Neural crest cell (in vitro differentiated cells): Measurements from ENCODE around the gene RPAP3. TPM values are rescaled to one million over a fixed set of nuclear protein-coding genes. Genes with fewer than 3 reads are reported as not detected.

Experiments used
- DNase-seq: peaks from one replicate; pipeline ENCODE4 v3.0.0; 2021; ENCODE audit warnings: low read depth, mixed read lengths, low spot score
- H3K27ac Mint-ChIP-seq: one replicate; pipeline ENCODE4 v1.8.0; 2021; ENCODE audit warnings: mild to moderate bottlenecking, mixed read lengths; ENCODE audit not compliant: unreplicated experiment
- H3K27me3 Mint-ChIP-seq: 2 replicates; pipeline ENCODE4 v1.8.0; 2021; ENCODE audit warnings: low read depth, mild to moderate bottlenecking, mixed read lengths
- H3K36me3 Mint-ChIP-seq: 2 replicates; pipeline ENCODE4 v1.8.0; 2021; ENCODE audit warnings: low read depth, mild to moderate bottlenecking, mixed read lengths
- H3K4me1 Mint-ChIP-seq: 2 replicates; pipeline ENCODE4 v1.8.0; 2021; ENCODE audit warnings: mixed read lengths
- H3K4me3 Mint-ChIP-seq: one replicate; pipeline ENCODE4 v1.8.0; 2021; ENCODE audit warnings: mild to moderate bottlenecking, mixed read lengths
- H3K9me3 Mint-ChIP-seq: 2 replicates; pipeline ENCODE4 v1.8.0; 2021; ENCODE audit warnings: mixed read lengths
- total RNA-seq: library from RNA; stranded (reverse); gene quantifications from 2 replicates; pipeline ENCODE4 v1.2.1, GENCODE V29; 2021
- TF ChIP-seq, protein P1 (sequence below): fragments of 200-600 bp; sonication (generic); conservative IDR thresholded peaks from 2 replicates; pipeline ENCODE4 v1.5.0; 2021; ENCODE audit warnings: antibody characterized with exemption, mild to moderate bottlenecking

The RPAP3 gene
- total RNA-seq, 1 donor from 2014 or later, result 49.4 TPM

- Mint-ChIP-seq H3K27me3 (peaks cover 4% of the 10 kb centered on the region), H3K27ac (no peak overlapping the region), H3K9me3 (no peaks in the 10 kb centered on the region), H3K4me3 (no peak overlapping the region), H3K4me1 (peaks cover 20% of the 10 kb centered on the region), H3K36me3 (no peaks in the 10 kb centered on the region)
- TF ChIP-seq, protein P1, sequence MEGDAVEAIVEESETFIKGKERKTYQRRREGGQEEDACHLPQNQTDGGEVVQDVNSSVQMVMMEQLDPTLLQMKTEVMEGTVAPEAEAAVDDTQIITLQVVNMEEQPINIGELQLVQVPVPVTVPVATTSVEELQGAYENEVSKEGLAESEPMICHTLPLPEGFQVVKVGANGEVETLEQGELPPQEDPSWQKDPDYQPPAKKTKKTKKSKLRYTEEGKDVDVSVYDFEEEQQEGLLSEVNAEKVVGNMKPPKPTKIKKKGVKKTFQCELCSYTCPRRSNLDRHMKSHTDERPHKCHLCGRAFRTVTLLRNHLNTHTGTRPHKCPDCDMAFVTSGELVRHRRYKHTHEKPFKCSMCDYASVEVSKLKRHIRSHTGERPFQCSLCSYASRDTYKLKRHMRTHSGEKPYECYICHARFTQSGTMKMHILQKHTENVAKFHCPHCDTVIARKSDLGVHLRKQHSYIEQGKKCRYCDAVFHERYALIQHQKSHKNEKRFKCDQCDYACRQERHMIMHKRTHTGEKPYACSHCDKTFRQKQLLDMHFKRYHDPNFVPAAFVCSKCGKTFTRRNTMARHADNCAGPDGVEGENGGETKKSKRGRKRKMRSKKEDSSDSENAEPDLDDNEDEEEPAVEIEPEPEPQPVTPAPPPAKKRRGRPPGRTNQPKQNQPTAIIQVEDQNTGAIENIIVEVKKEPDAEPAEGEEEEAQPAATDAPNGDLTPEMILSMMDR, result no peak
- no peak for DNase-seq
These were observed 46.3 kb upstream of the RPAP3 start for GRCh38 chr12:47752121-47752520.

DNA sequence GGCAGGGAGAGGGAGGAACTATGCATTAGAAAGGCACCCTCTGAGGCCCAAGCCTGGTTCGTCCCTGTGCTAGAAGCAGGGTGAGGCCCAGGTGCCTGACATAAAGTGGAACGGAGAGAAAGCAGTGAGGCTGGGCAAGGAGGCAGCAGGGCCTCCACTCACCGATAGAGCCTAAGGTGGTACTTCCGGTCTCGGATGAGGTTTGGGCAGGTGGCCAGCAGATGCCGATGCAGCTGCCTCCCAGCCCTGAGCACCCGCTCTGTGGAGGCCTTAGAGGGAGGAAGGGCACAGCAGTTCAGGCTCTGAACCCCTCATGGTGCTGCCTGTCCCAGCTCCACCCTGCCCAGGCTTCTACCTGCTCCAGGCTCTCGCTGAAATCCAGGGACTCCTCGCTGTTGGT, 45.7 kb upstream of the RPAP3 start:
- Mint-ChIP-seq H3K9me3 (no peaks in the 10 kb centered on the region), H3K4me1 (peaks cover 17% of the 10 kb centered on the region), H3K4me3 (no peak overlapping the region), H3K27me3 (peaks cover 2% of the 10 kb centered on the region), H3K36me3 (no peaks in the 10 kb centered on the region), H3K27ac (no peak overlapping the region)
- no peak for DNase-seq
- TF ChIP-seq, protein P1, result no peak

- Mint-ChIP-seq H3K27ac (no peak overlapping the region), H3K36me3 (no peaks in the 10 kb centered on the region), H3K27me3 (peaks cover 2% of the 10 kb centered on the region), H3K4me1 (peaks cover 11% of the 10 kb centered on the region), H3K9me3 (no peaks in the 10 kb centered on the region), H3K4me3 (no peak overlapping the region)
- DNase-seq, result no peak
- TF ChIP-seq, protein P1, result no peak
These were observed 45.2 kb upstream of the RPAP3 start for GRCh38 chr12:47750916-47751470.

- H3K4me3 Mint-ChIP-seq, result no peak overlapping the region
These were observed 44.5 kb upstream of the RPAP3 start for GRCh38 chr12:47750229-47750798.

GRCh38 chr12:47748899-47749298, 43.1 kb upstream of the RPAP3 start:
- TF ChIP-seq, protein P1, result no peak
- H3K27me3 Mint-ChIP-seq, result peaks cover 11% of the 10 kb centered on the region
- no peak overlapping the region for H3K4me3 Mint-ChIP-seq
- H3K36me3 Mint-ChIP-seq, result no peaks in the 10 kb centered on the region
- no peak for DNase-seq
- H3K27ac Mint-ChIP-seq, result no peak overlapping the region
- peaks cover 14% of the 10 kb centered on the region for H3K4me1 Mint-ChIP-seq
- no peaks in the 10 kb centered on the region for H3K9me3 Mint-ChIP-seq

More at GRCh38 chr12:47750229-47750798, 44.5 kb upstream of the RPAP3 start:
- Mint-ChIP-seq H3K27ac (no peak overlapping the region), H3K4me1 (peaks cover 10% of the 10 kb centered on the region), H3K27me3 (peaks cover 2% of the 10 kb centered on the region), H3K36me3 (no peaks in the 10 kb centered on the region), H3K9me3 (no peaks in the 10 kb centered on the region)
- TF ChIP-seq, protein P1, result no peak
- no peak for DNase-seq
